ENCODE results near the gene WNT3.
"Not testable (repeated sequence)": the region's sequence is repeated elsewhere in the genome, so short reads cannot be mapped to it uniquely, and the experiment has no call there.

WNT3 gene

GRCh38 chr17:46759141-46759540, 59.4 kb downstream of the WNT3 start:
- TF ChIP-seq, protein P1, sequence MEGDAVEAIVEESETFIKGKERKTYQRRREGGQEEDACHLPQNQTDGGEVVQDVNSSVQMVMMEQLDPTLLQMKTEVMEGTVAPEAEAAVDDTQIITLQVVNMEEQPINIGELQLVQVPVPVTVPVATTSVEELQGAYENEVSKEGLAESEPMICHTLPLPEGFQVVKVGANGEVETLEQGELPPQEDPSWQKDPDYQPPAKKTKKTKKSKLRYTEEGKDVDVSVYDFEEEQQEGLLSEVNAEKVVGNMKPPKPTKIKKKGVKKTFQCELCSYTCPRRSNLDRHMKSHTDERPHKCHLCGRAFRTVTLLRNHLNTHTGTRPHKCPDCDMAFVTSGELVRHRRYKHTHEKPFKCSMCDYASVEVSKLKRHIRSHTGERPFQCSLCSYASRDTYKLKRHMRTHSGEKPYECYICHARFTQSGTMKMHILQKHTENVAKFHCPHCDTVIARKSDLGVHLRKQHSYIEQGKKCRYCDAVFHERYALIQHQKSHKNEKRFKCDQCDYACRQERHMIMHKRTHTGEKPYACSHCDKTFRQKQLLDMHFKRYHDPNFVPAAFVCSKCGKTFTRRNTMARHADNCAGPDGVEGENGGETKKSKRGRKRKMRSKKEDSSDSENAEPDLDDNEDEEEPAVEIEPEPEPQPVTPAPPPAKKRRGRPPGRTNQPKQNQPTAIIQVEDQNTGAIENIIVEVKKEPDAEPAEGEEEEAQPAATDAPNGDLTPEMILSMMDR (IDR thresholded peaks at IDR 0.05; ENCODE audit: low read depth, low read length), result no peak
- DNase-seq (ENCODE audit: low read depth in 2 of 2), result no peak
- no peak overlapping the region for H3K4me3 ChIP-seq (replicated peaks in 1 of 2; ENCODE audit: low read depth in 2 of 2, low read length in 2 of 2)

GRCh38 chr17:46758614-46759013, 59.9 kb downstream of the WNT3 start:
- TF ChIP-seq, protein P1 (IDR thresholded peaks at IDR 0.05; ENCODE audit: low read depth, low read length), result no peak
- DNase-seq (ENCODE audit: low read depth in 2 of 2), result no peak
- no peak overlapping the region for H3K4me3 ChIP-seq (replicated peaks in 1 of 2; ENCODE audit: low read depth in 2 of 2, low read length in 2 of 2)

GRCh38 chr17:46757588-46757987, 60.9 kb downstream of the WNT3 start:
- H3K4me3 ChIP-seq (replicated peaks in 1 of 2; ENCODE audit: low read depth in 2 of 2, low read length in 2 of 2); DNase-seq (ENCODE audit: low read depth in 2 of 2): not testable (repeated sequence)

- no peak overlapping the region for H3K4me3 ChIP-seq (replicated peaks in 1 of 2; ENCODE audit: low read depth in 2 of 2, low read length in 2 of 2)
- TF ChIP-seq, protein P1 (IDR thresholded peaks at IDR 0.05; ENCODE audit: low read depth, low read length), result no peak
- DNase-seq (ENCODE audit: low read depth in 2 of 2), result no peak
These were observed 61.6 kb downstream of the WNT3 start for GRCh38 chr17:46756861-46757260.

- no peak overlapping the region for H3K4me3 ChIP-seq (replicated peaks in 1 of 2; ENCODE audit: low read depth in 2 of 2, low read length in 2 of 2)
- TF ChIP-seq, protein P1 (IDR thresholded peaks at IDR 0.05; ENCODE audit: low read depth, low read length), result no peak
- no peak for DNase-seq (ENCODE audit: low read depth in 2 of 2)
These were observed 62.3 kb downstream of the WNT3 start for GRCh38 chr17:46756081-46756735.

DNA sequence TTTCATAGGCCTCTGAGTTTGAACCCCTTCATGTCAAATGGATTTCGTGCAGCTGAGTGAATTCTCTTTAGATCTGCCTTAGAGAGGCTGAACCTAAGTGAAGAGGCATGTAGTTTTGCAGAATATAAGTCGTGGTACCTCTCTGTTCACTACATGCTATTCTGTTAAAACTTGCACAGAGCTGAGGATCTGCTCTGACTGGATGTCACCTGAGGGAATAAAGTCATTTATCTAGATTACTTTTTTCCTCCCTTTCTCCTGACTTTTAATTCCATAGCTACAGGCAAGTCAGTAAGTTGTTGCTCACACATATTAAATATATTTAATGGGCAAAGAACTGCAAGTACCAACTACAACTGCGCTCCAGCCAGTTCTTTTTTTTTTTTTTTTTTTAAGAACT, 64.7 kb downstream of the WNT3 start:
- no peak for DNase-seq (ENCODE audit: low read depth in 2 of 2)
- no peak overlapping the region for H3K4me3 ChIP-seq (replicated peaks in 1 of 2; ENCODE audit: low read depth in 2 of 2, low read length in 2 of 2)
- TF ChIP-seq, protein P1 (IDR thresholded peaks at IDR 0.05; ENCODE audit: low read depth, low read length), result no peak

DNA sequence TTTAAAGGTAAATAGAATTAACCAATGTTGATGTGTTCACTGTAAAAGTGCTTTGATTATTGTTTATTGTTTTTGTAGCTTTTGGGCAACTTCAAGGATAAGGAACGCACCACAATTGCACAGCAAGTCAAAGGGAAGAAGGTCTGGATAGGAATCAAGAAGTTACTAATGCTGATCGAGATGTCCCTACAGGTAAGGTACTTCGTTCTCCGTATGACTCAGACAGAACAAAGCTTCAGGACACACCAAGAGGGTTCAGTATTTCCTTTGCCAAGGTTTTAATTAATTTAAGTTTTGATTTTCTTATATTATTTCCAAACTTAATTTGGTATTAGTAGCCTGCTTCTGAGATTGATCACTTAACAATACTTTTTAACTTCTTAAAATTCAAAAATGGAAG, 67.1 kb downstream of the WNT3 start:
- TF ChIP-seq, protein P1 (IDR thresholded peaks at IDR 0.05; ENCODE audit: low read depth, low read length), result no peak
- DNase-seq (ENCODE audit: low read depth in 2 of 2), result no peak

More for the DNA sequence above, 67.1 kb downstream of the WNT3 start:
- no peak overlapping the region for H3K4me3 ChIP-seq (replicated peaks in 1 of 2; ENCODE audit: low read depth in 2 of 2, low read length in 2 of 2)
